GM18517 (cell line): ENCODE results near the gene RGS13.

Source experiments
- ATAC-seq: cut with Tn5 transposase; IDR thresholded peaks from one replicate; pipeline ENCODE4 v1.9.1; 2021; ENCODE audit warnings: mild to moderate bottlenecking, moderate library complexity; ENCODE audit not compliant: unreplicated experiment

The RGS13 gene

GRCh38 chr1:192626366-192627179 is 9.4 kb upstream of the RGS13 start:
- ATAC-seq: peak; percentile 92

- peak; percentile 40 for ATAC-seq
Observed at GRCh38 chr1:192627901-192628300, 8.0 kb upstream of the RGS13 start.

- ATAC-seq: no peak
Observed at GRCh38 chr1:192628396-192629057, 7.4 kb upstream of the RGS13 start.

DNA sequence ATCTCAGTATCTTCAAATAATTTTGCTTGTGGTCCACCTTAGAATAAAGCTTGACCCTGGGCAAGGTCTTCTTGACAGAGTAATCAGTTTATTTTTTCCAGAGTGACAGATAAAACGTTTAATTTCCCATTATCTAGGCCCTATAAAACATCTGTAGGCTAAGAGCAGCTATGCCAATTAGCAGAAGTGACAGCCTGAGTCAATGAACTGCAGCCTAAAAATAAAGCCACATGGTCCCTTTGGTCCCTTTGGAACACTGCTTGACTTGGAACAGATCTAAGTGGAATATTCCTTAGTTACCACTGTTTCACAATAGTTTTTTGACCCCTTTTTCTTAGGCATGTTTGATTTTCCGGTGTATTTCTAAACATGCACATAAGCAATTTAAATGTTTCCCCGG is 6.3 kb upstream of the RGS13 start:
- no peak for ATAC-seq

- ATAC-seq: no peak
Observed at GRCh38 chr1:192630521-192631287, 5.2 kb upstream of the RGS13 start.

GRCh38 chr1:192631749-192632148 is 4.2 kb upstream of the RGS13 start:
- ATAC-seq: no peak

GRCh38 chr1:192632188-192632587 is 3.8 kb upstream of the RGS13 start:
- ATAC-seq: no peak

GRCh38 chr1:192632641-192633532 is 3.1 kb upstream of the RGS13 start:
- ATAC-seq: no peak

GRCh38 chr1:192633533-192634253 is 2.3 kb upstream of the RGS13 start:
- no peak for ATAC-seq

GRCh38 chr1:192635041-192635440 is 906 bp upstream of the RGS13 start:
- no peak for ATAC-seq

DNA sequence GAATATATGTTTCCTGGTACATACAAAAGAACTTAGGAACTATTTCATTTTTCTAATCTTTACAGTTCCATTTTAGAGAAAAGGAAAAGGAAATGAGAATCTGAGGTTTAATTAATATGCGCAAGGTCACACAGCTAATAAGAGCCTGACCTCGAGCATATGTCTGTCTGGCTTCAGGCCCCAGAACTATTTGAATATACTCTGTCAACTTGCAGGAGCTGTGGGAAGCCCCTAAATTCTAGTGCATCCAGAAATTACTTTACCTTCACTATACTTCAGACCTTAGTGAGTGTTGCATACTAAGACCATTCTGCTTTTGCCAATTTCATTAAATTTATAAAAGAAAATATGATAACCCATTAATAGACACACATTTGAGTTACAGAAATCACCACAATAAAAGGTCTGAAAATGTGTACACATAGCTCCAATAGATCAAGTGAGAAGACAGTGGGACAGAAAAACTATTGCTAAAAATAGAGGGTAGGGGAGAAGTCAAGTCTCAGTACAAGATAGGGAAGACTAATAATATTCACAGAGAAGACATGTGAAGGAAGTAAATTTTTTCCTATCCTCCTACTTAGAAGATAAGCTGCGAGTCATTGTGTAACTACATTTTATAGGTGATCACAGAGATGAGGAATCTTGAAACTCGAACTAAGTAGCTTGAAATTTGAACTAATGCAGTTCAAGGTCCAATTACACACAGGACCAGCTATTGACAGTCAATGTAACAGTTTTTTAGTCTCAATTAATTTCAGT is 3.8 kb downstream of the RGS13 start:
- ATAC-seq: peak; percentile 76

GRCh38 chr1:192652159-192652558 is 16.2 kb downstream of the RGS13 start:
- ATAC-seq: no peak

DNA sequence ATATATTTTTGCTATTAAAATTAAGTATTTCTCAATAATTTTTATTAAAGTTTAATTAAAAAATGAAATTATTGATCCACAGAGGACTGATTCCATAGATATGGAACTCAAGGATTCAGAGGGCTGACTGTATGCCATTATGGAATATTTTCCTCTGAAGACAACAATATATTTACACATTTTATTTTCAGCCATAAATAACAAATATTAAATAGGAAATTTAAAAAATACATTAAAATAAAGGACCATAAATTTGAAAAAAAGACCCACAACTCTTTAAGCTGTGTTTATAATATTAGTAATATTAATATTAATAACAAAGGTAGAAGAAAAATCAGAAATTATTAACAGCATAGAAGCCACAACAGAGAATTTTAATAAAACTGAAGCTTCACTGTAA is 18.2 kb downstream of the RGS13 start:
- no peak for ATAC-seq

- ATAC-seq: no peak
Observed at GRCh38 chr1:192654591-192655251, 18.8 kb downstream of the RGS13 start.

DNA sequence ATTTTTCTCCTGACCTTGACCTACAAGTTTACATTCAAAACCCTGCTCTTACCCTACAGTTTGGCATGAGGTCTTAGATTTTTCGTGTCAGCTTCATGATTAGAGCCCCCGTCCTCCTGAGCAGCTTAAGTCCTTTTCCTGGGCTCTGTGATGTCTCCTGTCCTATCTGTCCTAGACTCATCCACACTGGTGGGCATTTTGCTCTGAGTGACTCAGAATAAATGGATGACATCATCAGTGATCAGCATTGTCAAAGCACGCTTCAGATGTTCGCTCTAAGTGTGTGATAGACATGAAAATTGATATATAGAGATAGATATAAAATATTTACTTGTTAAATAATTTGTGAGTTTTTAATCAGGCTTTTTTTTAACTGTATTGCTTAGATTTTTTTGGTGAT is 21.8 kb downstream of the RGS13 start:
- ATAC-seq: no peak

- no peak for ATAC-seq
Observed at GRCh38 chr1:192658255-192658654, 22.3 kb downstream of the RGS13 start.

- ATAC-seq: no peak
Observed at GRCh38 chr1:192660613-192661012, 24.7 kb downstream of the RGS13 start.

GRCh38 chr1:192668409-192668983 is 32.5 kb downstream of the RGS13 start:
- no peak for ATAC-seq
